ENCODE results near the gene ABTB2. TPM values are rescaled to one million over a fixed set of nuclear protein-coding genes. Genes with fewer than 3 reads are reported as not detected.
A peak's percentile ranks its signal among the peaks of the same experiment; 100 is the strongest.

Gene ABTB2
- total RNA-seq, 4 donors from 2014 or later, result 5.4 to 15.6 (median 12.8) TPM

- DNase-seq (ENCODE audit: low spot score in 2 of 2), result peak in 1 of 2 donors; percentile 8
- H3K36me3 ChIP-seq, result peaks cover 100% of the 10 kb centered on the region
- H3K4me1 ChIP-seq, result no peaks in the 10 kb centered on the region
- no peaks in the 10 kb centered on the region for H3K27me3 ChIP-seq
- TF ChIP-seq EP300 (IDR thresholded peaks at IDR 0.05) (no peak), CTCF (IDR thresholded peaks at IDR 0.05) (no peak), POLR2AphosphoS5 (IDR thresholded peaks at IDR 0.05) (no peak), POLR2A (IDR thresholded peaks at IDR 0.05) (no peak)
- no peak overlapping the region for H3K27ac ChIP-seq
- H3K4me3 ChIP-seq, result no peak overlapping the region
- 78% methylated on average over 2 of the region's 2 CpGs for WGBS
- no peaks in the 10 kb centered on the region for H3K9me3 ChIP-seq
Observed at GRCh38 chr11:34143048-34143447, 214.8 kb downstream of the ABTB2 start.

DNA sequence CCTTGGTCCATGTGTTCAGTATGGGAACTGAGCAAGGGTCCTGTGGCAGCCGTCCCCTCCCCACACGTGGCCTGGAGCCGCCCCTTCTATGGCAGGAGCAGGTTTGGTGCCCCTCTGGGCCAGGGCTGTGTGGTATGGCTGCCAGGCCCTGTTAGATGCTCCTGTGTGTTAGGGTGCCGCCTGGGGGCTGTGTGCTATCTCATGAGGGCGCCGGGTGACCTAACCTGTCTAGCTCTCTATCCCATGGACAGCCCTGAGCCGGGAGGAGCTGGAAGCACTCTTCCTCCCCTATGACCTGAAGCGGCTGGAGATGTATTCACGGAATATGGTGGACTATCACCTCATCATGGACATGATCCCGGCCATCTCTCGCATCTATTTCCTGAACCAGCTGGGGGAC is 217.7 kb downstream of the ABTB2 start:
- H3K27ac ChIP-seq, result no peak overlapping the region
- H3K36me3 ChIP-seq, result peaks cover 100% of the 10 kb centered on the region
- no peaks in the 10 kb centered on the region for H3K4me1 ChIP-seq
- 90% methylated on average over 6 of the region's 11 CpGs for WGBS
- H3K27me3 ChIP-seq, result no peaks in the 10 kb centered on the region
- peak in 1 of 2 donors; percentile 48 for DNase-seq (ENCODE audit: low spot score in 2 of 2)
- H3K9me3 ChIP-seq, result no peaks in the 10 kb centered on the region
- H3K4me3 ChIP-seq, result no peak overlapping the region
- TF ChIP-seq CTCF (IDR thresholded peaks at IDR 0.05) (no peak), POLR2A (IDR thresholded peaks at IDR 0.05) (no peak), EP300 (IDR thresholded peaks at IDR 0.05) (no peak), POLR2AphosphoS5 (IDR thresholded peaks at IDR 0.05) (no peak)

DNA sequence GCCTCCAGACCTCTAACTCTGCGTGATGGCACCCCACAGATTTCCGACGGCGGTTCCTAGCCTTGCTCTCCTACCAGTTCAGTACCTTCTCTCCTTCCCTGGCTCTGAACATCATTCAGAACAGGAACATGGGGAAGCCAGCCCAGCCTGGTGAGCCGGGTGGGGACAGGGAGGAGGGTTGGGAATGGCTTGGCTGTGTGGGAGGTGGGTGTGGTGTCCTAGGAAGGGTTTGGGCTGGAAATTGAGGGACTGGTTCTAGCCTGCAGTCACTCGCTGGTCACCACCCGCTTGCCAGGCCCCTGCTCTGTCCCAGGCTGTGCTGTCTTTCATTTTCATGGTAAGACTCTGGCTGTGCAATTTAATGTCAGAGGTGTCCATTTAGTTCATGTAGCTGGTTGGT is 218.5 kb downstream of the ABTB2 start:
- TF ChIP-seq POLR2A (IDR thresholded peaks at IDR 0.05), result no peak
- no peak for TF ChIP-seq CTCF (IDR thresholded peaks at IDR 0.05)
- no peak for TF ChIP-seq EP300 (IDR thresholded peaks at IDR 0.05)
- no peak for TF ChIP-seq POLR2AphosphoS5 (IDR thresholded peaks at IDR 0.05)
- peaks cover 100% of the 10 kb centered on the region for H3K36me3 ChIP-seq
- no peaks in the 10 kb centered on the region for H3K4me1 ChIP-seq
- no peak for DNase-seq (ENCODE audit: low spot score in 2 of 2)
- H3K27ac ChIP-seq, result no peak overlapping the region
- H3K9me3 ChIP-seq, result no peaks in the 10 kb centered on the region
- 69% methylated on average over 7 of the region's 7 CpGs for WGBS
- H3K4me3 ChIP-seq, result no peak overlapping the region
- no peaks in the 10 kb centered on the region for H3K27me3 ChIP-seq

- WGBS, result 92% methylated on average over 8 of the region's 8 CpGs
- no peak for DNase-seq (ENCODE audit: low spot score in 2 of 2)
- H3K4me3 ChIP-seq, result no peak overlapping the region
- no peaks in the 10 kb centered on the region for H3K9me3 ChIP-seq
- no peaks in the 10 kb centered on the region for H3K4me1 ChIP-seq
- peaks cover 100% of the 10 kb centered on the region for H3K36me3 ChIP-seq
- TF ChIP-seq POLR2A (IDR thresholded peaks at IDR 0.05) (no peak), EP300 (IDR thresholded peaks at IDR 0.05) (no peak), POLR2AphosphoS5 (IDR thresholded peaks at IDR 0.05) (no peak), CTCF (IDR thresholded peaks at IDR 0.05) (no peak)
- H3K27ac ChIP-seq, result no peak overlapping the region
- H3K27me3 ChIP-seq, result no peaks in the 10 kb centered on the region
Observed at GRCh38 chr11:34136420-34136819, 221.4 kb downstream of the ABTB2 start.

DNA sequence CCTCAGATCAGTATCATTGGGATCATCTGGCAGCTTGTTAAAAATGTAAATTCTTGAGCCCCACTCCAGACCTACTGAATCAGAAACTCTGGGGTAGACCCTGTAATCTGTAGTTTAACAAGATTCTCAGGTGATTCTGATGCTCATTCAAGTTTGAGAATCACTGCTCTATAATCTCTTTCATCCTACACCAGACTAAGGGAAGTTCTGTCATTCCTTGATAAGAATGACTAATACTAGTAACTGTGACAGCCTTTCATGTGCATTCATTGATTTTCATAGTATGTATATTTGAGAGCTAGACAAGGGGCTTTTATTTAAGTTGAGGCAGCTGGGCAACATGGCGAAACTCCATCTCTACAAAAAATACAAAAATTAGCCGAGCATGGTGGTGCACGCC is 222.4 kb downstream of the ABTB2 start:
- DNase-seq (ENCODE audit: low spot score in 2 of 2), result no peak
- Histone ChIP-seq H3K27ac (no peak overlapping the region), H3K36me3 (peaks cover 100% of the 10 kb centered on the region), H3K9me3 (no peaks in the 10 kb centered on the region), H3K27me3 (no peaks in the 10 kb centered on the region), H3K4me1 (no peaks in the 10 kb centered on the region), H3K4me3 (no peak overlapping the region)
- 97% methylated on average over 3 of the region's 3 CpGs for WGBS
- no peak for TF ChIP-seq POLR2AphosphoS5 (IDR thresholded peaks at IDR 0.05)
- no peak for TF ChIP-seq CTCF (IDR thresholded peaks at IDR 0.05)
- TF ChIP-seq POLR2A (IDR thresholded peaks at IDR 0.05), result no peak
- no peak for TF ChIP-seq EP300 (IDR thresholded peaks at IDR 0.05)
